Uterus (tissue), 2 donors: ENCODE data around the gene EPS15.

Source experiments
- POLR2A ChIP-seq, 2 donors: fragments of 450-650 bp; IDR thresholded peaks; one replicate each; pipeline ENCODE4 v1.6.1; 2016; ENCODE audit warnings: antibody characterized with exemption in 2 of 2, mild to moderate bottlenecking in 1 of 2, moderate library complexity in 1 of 2
- TF ChIP-seq, protein P1 (sequence below), 4 experiments: fragments of 200-600 bp in 2 of 4; fragments of 450-650 bp in 2 of 4; sonication (generic) in 2 of 4; IDR thresholded peaks; one replicate each; pipeline ENCODE4 v1.5.1; 2016 to 2019; ENCODE audit warnings: antibody characterized with exemption in 4 of 4, mild to moderate bottlenecking in 2 of 4, moderate library complexity in 1 of 4

GRCh38 chr1:51488372-51489050, 30.6 kb downstream of the EPS15 start:
- no peak for TF ChIP-seq POLR2A (IDR thresholded peaks at IDR 0.05)
- TF ChIP-seq, protein P1, sequence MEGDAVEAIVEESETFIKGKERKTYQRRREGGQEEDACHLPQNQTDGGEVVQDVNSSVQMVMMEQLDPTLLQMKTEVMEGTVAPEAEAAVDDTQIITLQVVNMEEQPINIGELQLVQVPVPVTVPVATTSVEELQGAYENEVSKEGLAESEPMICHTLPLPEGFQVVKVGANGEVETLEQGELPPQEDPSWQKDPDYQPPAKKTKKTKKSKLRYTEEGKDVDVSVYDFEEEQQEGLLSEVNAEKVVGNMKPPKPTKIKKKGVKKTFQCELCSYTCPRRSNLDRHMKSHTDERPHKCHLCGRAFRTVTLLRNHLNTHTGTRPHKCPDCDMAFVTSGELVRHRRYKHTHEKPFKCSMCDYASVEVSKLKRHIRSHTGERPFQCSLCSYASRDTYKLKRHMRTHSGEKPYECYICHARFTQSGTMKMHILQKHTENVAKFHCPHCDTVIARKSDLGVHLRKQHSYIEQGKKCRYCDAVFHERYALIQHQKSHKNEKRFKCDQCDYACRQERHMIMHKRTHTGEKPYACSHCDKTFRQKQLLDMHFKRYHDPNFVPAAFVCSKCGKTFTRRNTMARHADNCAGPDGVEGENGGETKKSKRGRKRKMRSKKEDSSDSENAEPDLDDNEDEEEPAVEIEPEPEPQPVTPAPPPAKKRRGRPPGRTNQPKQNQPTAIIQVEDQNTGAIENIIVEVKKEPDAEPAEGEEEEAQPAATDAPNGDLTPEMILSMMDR (IDR thresholded peaks at IDR 0.05) = no peak
